Measurements from ENCODE around the gene CDC6.

DNA sequence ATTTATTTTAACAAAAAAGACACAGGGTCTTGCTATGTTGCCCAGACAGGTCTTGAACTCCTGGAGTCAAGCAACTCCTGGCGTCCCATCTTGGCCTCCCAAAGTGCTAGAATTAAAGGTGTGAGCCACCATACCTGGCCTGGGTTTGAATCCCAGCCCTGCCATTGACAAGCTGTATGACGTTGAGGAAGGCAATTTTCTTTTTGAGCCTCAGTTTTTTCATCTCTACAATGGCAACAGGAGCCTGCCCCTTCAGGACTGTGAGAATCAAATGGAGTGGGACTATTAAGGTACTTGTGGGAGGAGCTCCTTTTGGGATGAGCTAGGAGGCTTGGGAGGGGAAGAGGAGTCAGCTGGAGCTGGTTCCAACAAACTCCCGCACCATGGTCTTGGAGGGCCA lies 27.5 kb downstream of the CDC6 start:
- no peak for TF ChIP-seq POLR2A (IDR thresholded peaks at IDR 0.05)
- TF ChIP-seq, protein P1, sequence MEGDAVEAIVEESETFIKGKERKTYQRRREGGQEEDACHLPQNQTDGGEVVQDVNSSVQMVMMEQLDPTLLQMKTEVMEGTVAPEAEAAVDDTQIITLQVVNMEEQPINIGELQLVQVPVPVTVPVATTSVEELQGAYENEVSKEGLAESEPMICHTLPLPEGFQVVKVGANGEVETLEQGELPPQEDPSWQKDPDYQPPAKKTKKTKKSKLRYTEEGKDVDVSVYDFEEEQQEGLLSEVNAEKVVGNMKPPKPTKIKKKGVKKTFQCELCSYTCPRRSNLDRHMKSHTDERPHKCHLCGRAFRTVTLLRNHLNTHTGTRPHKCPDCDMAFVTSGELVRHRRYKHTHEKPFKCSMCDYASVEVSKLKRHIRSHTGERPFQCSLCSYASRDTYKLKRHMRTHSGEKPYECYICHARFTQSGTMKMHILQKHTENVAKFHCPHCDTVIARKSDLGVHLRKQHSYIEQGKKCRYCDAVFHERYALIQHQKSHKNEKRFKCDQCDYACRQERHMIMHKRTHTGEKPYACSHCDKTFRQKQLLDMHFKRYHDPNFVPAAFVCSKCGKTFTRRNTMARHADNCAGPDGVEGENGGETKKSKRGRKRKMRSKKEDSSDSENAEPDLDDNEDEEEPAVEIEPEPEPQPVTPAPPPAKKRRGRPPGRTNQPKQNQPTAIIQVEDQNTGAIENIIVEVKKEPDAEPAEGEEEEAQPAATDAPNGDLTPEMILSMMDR (IDR thresholded peaks at IDR 0.05), result no peak

All from breast epithelium (tissue), 3 donors.